ENCODE results near the gene JDP2.

JDP2 gene

GRCh38 chr14:75449696-75450095 lies 21.9 kb downstream of the JDP2 start:
- no peaks in the 10 kb centered on the region for H3K4me1 ChIP-seq (ENCODE audit: low read depth, poor library complexity, severe bottlenecking)
- H4K20me1 ChIP-seq (ENCODE audit: insufficient read depth): no peaks in the 10 kb centered on the region
- no peak overlapping the region for H3K27ac ChIP-seq
- no peak overlapping the region for H3K4me2 ChIP-seq
- TF ChIP-seq, protein P1, sequence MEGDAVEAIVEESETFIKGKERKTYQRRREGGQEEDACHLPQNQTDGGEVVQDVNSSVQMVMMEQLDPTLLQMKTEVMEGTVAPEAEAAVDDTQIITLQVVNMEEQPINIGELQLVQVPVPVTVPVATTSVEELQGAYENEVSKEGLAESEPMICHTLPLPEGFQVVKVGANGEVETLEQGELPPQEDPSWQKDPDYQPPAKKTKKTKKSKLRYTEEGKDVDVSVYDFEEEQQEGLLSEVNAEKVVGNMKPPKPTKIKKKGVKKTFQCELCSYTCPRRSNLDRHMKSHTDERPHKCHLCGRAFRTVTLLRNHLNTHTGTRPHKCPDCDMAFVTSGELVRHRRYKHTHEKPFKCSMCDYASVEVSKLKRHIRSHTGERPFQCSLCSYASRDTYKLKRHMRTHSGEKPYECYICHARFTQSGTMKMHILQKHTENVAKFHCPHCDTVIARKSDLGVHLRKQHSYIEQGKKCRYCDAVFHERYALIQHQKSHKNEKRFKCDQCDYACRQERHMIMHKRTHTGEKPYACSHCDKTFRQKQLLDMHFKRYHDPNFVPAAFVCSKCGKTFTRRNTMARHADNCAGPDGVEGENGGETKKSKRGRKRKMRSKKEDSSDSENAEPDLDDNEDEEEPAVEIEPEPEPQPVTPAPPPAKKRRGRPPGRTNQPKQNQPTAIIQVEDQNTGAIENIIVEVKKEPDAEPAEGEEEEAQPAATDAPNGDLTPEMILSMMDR (conservative IDR thresholded peaks at IDR 0.05; ENCODE audit: low read depth, low read length): no peak
- no peaks in the 10 kb centered on the region for H3K36me3 ChIP-seq (ENCODE audit: insufficient read depth)
- no peak overlapping the region for H3K4me3 ChIP-seq (IDR thresholded peaks at IDR 0.05; ENCODE audit: insufficient read depth, low read depth, low read length)
- no peaks in the 10 kb centered on the region for H3K27me3 ChIP-seq (ENCODE audit: insufficient read depth, low read depth)
- H3K9ac ChIP-seq: no peak overlapping the region
- H2AFZ ChIP-seq (ENCODE audit: low read depth): no peak overlapping the region
- no peaks in the 10 kb centered on the region for H3K79me2 ChIP-seq (ENCODE audit: insufficient read depth, low read depth)

DNA sequence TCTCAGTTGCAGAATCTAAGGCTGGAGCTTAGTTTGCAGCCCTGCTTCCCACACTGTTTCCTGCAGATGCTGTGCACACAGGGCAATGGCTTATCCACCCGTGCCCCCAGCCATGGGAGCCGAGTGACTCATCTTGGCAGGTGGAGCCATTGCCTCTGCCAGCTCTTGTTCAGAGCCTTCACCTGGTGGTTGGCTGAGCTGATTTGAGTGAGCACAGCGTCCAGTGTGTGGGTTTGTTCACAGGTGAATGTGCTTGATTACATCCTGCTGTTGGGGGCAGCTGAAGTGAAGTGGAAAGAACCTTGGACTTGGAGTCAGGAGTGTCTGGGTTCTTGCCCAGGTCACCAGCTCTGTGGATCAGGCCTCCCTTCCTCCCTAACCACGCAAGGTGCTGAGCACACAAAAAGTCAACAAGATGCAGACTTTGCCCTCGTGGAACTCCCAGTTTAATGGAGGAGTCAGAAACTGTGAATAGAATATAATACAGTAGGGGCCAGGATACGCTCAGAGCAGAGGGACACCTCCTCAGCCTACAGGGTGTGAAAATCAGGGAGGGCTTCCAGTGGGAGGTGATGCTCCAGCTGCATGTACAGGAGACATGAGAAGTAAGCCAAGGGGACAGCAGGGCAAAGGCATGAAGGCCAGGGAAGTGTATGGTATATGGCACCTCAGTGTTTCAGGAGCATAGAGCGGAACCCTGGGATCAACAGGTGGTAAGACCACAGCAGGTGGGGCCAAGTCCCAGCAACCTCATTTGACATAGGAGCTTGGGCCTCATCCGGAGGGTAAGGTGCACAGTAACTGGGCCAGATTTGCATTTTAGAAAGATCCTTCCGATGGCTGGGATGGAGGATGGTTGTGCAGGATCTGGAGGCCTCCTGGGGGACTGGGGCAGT lies 22.8 kb downstream of the JDP2 start:
- Histone ChIP-seq H3K27me3 (ENCODE audit: insufficient read depth, low read depth) (no peaks in the 10 kb centered on the region), H3K9ac (no peak overlapping the region), H3K4me3 (IDR thresholded peaks at IDR 0.05; ENCODE audit: insufficient read depth, low read depth, low read length) (no peak overlapping the region), H3K36me3 (ENCODE audit: insufficient read depth) (no peaks in the 10 kb centered on the region), H3K79me2 (ENCODE audit: insufficient read depth, low read depth) (no peaks in the 10 kb centered on the region), H3K4me1 (ENCODE audit: low read depth, poor library complexity, severe bottlenecking) (no peaks in the 10 kb centered on the region), H4K20me1 (ENCODE audit: insufficient read depth) (no peaks in the 10 kb centered on the region), H3K27ac (no peak overlapping the region), H3K4me2 (no peak overlapping the region), H2AFZ (ENCODE audit: low read depth) (no peak overlapping the region)
- TF ChIP-seq, protein P1 (conservative IDR thresholded peaks at IDR 0.05; ENCODE audit: low read depth, low read length): no peak

- H3K4me1 ChIP-seq (ENCODE audit: low read depth, poor library complexity, severe bottlenecking): no peaks in the 10 kb centered on the region
- H3K36me3 ChIP-seq (ENCODE audit: insufficient read depth): no peaks in the 10 kb centered on the region
- H3K9ac ChIP-seq: no peak overlapping the region
- H3K4me2 ChIP-seq: no peak overlapping the region
- no peaks in the 10 kb centered on the region for H4K20me1 ChIP-seq (ENCODE audit: insufficient read depth)
- TF ChIP-seq, protein P1 (conservative IDR thresholded peaks at IDR 0.05; ENCODE audit: low read depth, low read length): no peak
- no peak overlapping the region for H2AFZ ChIP-seq (ENCODE audit: low read depth)
- no peak overlapping the region for H3K4me3 ChIP-seq (IDR thresholded peaks at IDR 0.05; ENCODE audit: insufficient read depth, low read depth, low read length)
- H3K27me3 ChIP-seq (ENCODE audit: insufficient read depth, low read depth): no peaks in the 10 kb centered on the region
- no peak overlapping the region for H3K27ac ChIP-seq
- H3K79me2 ChIP-seq (ENCODE audit: insufficient read depth, low read depth): no peaks in the 10 kb centered on the region
Observed at GRCh38 chr14:75452324-75452723, 24.5 kb downstream of the JDP2 start.

DNA sequence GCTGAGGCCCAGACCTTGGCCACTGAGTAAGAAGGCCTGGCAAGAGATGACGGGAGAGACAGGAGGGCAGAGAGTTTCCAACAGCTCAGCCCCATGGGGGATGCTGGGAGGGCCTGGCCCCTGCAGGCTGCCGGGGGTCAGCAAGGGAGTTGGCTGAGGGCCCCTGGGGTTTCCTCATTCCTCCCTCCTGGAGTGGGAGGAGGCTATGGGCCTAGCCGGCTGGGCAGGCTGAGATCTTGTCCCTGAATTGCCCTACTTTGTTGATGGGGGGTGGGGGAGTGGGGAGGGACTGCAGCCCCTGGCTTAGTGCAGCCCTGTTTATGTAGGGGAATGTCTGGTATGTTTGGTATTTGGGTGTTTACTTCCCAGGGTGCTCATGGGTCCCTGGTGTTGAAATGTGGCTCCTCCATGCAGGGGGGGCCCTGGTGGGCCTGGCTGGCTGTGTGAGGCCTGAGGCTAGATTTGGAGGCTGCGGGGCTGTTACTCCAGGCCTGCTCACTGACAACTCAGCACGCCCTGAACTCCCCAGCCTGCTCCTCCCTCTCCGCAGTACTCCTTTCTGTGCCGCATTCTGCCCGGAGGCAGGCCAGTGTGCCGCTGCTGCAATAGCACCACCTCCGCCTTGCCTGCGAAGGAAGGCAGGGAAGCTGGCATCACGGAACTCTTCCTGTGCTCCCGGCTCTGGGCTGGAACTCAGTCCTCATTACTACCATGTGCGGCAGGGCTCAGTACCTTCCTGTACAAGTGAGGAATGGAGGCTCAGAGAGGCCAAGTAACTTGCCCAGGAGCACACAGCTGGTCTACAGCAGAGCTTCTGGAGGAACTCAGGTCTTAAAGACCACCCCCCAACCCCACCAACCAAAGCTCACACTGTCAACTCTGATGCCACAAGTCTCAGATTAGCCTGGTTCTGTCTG lies 25.3 kb downstream of the JDP2 start:
- no peak overlapping the region for H3K27ac ChIP-seq

More for the DNA sequence above, 25.3 kb downstream of the JDP2 start:
- Histone ChIP-seq H3K4me2 (no peak overlapping the region), H2AFZ (ENCODE audit: low read depth) (no peak overlapping the region), H3K36me3 (ENCODE audit: insufficient read depth) (no peaks in the 10 kb centered on the region), H3K4me3 (IDR thresholded peaks at IDR 0.05; ENCODE audit: insufficient read depth, low read depth, low read length) (no peak overlapping the region), H3K4me1 (ENCODE audit: low read depth, poor library complexity, severe bottlenecking) (no peaks in the 10 kb centered on the region), H3K9ac (no peak overlapping the region), H3K27me3 (ENCODE audit: insufficient read depth, low read depth) (no peaks in the 10 kb centered on the region), H4K20me1 (ENCODE audit: insufficient read depth) (no peaks in the 10 kb centered on the region), H3K79me2 (ENCODE audit: insufficient read depth, low read depth) (no peaks in the 10 kb centered on the region)
- TF ChIP-seq, protein P1 (conservative IDR thresholded peaks at IDR 0.05; ENCODE audit: low read depth, low read length): no peak

Data from KMS-11 (cell line).